Gastrocnemius medialis (tissue), 4 donors: ENCODE measurements around the gene COPS9. TPM values are rescaled to one million over a fixed set of nuclear protein-coding genes. Genes with fewer than 3 reads are reported as not detected.

Experiments used
- ATAC-seq, 2 donors: fragments of 150-250 bp; one replicate each; pipeline ENCODE4 v1.9.1; 2016
- DNase-seq, 2 donors: peaks; one replicate each; pipeline ENCODE4 v3.0.0-alpha.2; 2019
- H3K27ac ChIP-seq, 4 donors: fragments of 200-600 bp; sonication (generic); 1 replicate in 1 of 4; 2 replicates in 3 of 4; pipeline ENCODE4 v1.5.1; 2016 to 2018; ENCODE audit warnings: mild to moderate bottlenecking in 2 of 4, moderate library complexity in 1 of 4
- H3K27me3 ChIP-seq, 3 donors: fragments of 200-600 bp; sonication (generic) in 2 of 3; 1 replicate in 1 of 3; 2 replicates in 2 of 3; pipeline versions ENCODE4 v1.5.1 to v1.6.0; 2016 to 2019; ENCODE audit warnings: mild to moderate bottlenecking in 1 of 3, moderate library complexity in 1 of 3
- H3K36me3 ChIP-seq, 2 donors: fragments of 200-600 bp; sonication (generic) in 1 of 2; one replicate each; pipeline ENCODE4 v1.5.1; 2017 to 2018
- H3K4me1 ChIP-seq, 2 donors: fragments of 200-600 bp; sonication (generic) in 1 of 2; one replicate each; pipeline ENCODE4 v1.5.1; 2016 to 2017; ENCODE audit warnings: mild to moderate bottlenecking in 2 of 2
- H3K4me3 ChIP-seq, 4 donors: fragments of 200-600 bp; sonication (generic) in 3 of 4; 1 replicate in 1 of 4; 2 replicates in 3 of 4; pipeline ENCODE4 v1.5.1; 2016 to 2019; ENCODE audit warnings: mild to moderate bottlenecking in 2 of 4
- H3K9me3 ChIP-seq, 3 donors: fragments of 200-600 bp; sonication (generic) in 2 of 3; 1 replicate in 1 of 3; 2 replicates in 2 of 3; pipeline ENCODE4 v1.5.1; 2016 to 2019
- POLR2A ChIP-seq, 2 donors: fragments of 450-650 bp; IDR thresholded peaks; one replicate each; pipeline ENCODE4 v1.6.1; 2017; ENCODE audit warnings: antibody characterized with exemption in 2 of 2, mild to moderate bottlenecking in 2 of 2, moderate library complexity in 2 of 2
- in situ Hi-C, 4 donors: fragments of 200-750 bp; cut with MboI; loops; one replicate each; pipeline versions ENCODE4 v1.15.0 to v1.8.0; 2017; ENCODE audit warnings: low sequenced_read_pairs in 4 of 4
- intact Hi-C: fragments of 100-400 bp; cut with DNase I; formaldehyde crosslinking; loops from one replicate; pipeline ENCODE4 v1.15.1; 2023; ENCODE audit warnings: low total_unique reads
- total RNA-seq, 4 donors: library from RNA; depleted of rRNA; stranded (reverse); fragments of >200 nt; gene quantifications; one replicate each; pipeline versions ENCODE4 v1.1.0 to v1.2.3, GENCODE V29; 2016
- TF ChIP-seq, protein P1 (sequence below), 5 experiments: fragments of 450-650 bp in 3 of 5; fragments of 200-600 bp in 2 of 5; sonication (generic) in 2 of 5; IDR thresholded peaks in 4 of 5; conservative IDR thresholded peaks in 1 of 5; 1 replicate in 4 of 5; 2 replicates in 1 of 5; pipeline ENCODE4 v1.5.1; 2016 to 2019; ENCODE audit warnings: antibody characterized with exemption in 5 of 5, mild to moderate bottlenecking in 3 of 5, moderate library complexity in 3 of 5

COPS9 gene
- total RNA-seq, 4 donors from 2014 or later = 163 to 219 (median 193) TPM

DNA sequence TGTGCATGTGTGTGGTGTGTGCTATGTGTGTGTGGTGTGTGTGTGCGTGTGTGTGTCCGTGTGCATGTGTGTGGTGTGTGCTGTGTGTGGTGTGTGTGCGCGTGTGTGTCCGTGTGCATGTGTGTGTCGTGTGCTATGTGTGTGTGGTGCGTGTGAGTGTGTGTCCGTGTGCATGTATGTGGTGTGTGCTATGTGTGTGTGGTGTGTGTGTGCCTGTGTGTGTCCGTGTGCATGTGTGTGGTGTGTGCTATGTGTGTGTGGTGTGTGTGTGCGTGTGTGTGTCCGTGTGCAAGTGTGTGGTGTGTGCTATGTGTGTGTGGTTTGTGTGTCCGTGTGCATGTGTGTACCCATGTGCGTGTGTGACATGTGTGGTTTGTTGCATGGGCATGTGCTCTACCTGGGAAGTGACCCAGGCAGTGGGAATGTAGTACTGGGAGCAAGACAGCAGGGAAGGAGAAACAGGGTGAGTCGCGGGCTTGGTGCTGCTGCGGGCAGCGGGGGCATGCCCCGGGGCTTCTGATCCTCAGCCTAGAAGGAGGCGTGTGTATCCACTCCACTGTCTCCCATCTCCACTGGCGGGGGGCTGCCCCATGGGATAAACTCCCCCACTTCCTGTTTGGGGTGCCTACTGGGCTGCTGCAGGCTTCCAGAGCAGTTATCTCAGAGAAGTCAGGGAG lies 11.9 kb upstream of the COPS9 start:
- Histone ChIP-seq H3K4me1 (peaks cover 0 to 5% of the 10 kb centered on the region in 2 donors), H3K27ac (no peak overlapping the region), H3K36me3 (no peaks in the 10 kb centered on the region), H3K9me3 (no peaks in the 10 kb centered on the region), H3K27me3 (no peaks in the 10 kb centered on the region), H3K4me3 (no peak overlapping the region)
- intact Hi-C loops = loop anchor here (10.0 kb wide), 1 partner anchor 213 kb away; no protein-coding TSS in a partner anchor
- TF ChIP-seq, protein P1, sequence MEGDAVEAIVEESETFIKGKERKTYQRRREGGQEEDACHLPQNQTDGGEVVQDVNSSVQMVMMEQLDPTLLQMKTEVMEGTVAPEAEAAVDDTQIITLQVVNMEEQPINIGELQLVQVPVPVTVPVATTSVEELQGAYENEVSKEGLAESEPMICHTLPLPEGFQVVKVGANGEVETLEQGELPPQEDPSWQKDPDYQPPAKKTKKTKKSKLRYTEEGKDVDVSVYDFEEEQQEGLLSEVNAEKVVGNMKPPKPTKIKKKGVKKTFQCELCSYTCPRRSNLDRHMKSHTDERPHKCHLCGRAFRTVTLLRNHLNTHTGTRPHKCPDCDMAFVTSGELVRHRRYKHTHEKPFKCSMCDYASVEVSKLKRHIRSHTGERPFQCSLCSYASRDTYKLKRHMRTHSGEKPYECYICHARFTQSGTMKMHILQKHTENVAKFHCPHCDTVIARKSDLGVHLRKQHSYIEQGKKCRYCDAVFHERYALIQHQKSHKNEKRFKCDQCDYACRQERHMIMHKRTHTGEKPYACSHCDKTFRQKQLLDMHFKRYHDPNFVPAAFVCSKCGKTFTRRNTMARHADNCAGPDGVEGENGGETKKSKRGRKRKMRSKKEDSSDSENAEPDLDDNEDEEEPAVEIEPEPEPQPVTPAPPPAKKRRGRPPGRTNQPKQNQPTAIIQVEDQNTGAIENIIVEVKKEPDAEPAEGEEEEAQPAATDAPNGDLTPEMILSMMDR (IDR thresholded peaks at IDR 0.05 in 4 of 5, conservative IDR thresholded peaks at IDR 0.05 in 1 of 5) = no peak
- no peak for TF ChIP-seq POLR2A (IDR thresholded peaks at IDR 0.05)
- no peak for ATAC-seq
- DNase-seq = no peak
- in situ Hi-C loops = loop anchor here in 2 of 4 donors (10.0 to 25.0 kb wide), 3 partner anchors 83 to 1111 kb away; partner anchors contain the start of gene OR6B3 (in 1 of the 2)

DNA sequence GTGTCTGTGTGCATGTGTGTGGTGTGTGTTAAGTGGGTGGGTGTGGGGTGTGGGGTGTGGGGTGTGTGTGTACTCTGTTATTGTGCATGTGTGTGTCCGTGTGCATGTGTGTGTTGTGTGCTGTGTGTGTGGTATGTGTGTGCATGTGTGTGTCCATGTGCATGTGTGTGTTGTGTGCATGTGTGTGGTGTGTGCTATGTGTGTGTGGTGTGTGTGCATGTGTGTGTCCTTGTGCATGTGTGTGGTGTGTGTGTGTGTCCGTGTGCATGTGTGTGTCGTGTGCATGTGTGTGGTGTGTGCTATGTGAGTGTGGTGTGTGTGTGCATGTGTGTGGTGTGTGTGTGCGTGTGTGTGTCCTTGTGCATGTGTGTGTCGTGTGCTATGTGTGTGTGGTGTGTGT lies 11.3 kb upstream of the COPS9 start:
- H3K4me3 ChIP-seq = no peak overlapping the region
- in situ Hi-C loops = loop anchor here in 2 of 4 donors (10.0 to 25.0 kb wide), 3 partner anchors 83 to 1110 kb away; partner anchors contain the start of gene OR6B3 (in 1 of the 2)
- intact Hi-C loops = loop anchor here (10.0 kb wide), 1 partner anchor 213 kb away; no protein-coding TSS in a partner anchor
- peaks cover 0 to 5% of the 10 kb centered on the region in 2 donors for H3K4me1 ChIP-seq
- H3K36me3 ChIP-seq = no peaks in the 10 kb centered on the region
- no peak for DNase-seq
- H3K9me3 ChIP-seq = no peaks in the 10 kb centered on the region
- H3K27ac ChIP-seq = no peak overlapping the region
- no peak for TF ChIP-seq POLR2A (IDR thresholded peaks at IDR 0.05)
- TF ChIP-seq, protein P1 (IDR thresholded peaks at IDR 0.05 in 4 of 5, conservative IDR thresholded peaks at IDR 0.05 in 1 of 5) = no peak
- H3K27me3 ChIP-seq = no peaks in the 10 kb centered on the region
- ATAC-seq = no peak

DNA sequence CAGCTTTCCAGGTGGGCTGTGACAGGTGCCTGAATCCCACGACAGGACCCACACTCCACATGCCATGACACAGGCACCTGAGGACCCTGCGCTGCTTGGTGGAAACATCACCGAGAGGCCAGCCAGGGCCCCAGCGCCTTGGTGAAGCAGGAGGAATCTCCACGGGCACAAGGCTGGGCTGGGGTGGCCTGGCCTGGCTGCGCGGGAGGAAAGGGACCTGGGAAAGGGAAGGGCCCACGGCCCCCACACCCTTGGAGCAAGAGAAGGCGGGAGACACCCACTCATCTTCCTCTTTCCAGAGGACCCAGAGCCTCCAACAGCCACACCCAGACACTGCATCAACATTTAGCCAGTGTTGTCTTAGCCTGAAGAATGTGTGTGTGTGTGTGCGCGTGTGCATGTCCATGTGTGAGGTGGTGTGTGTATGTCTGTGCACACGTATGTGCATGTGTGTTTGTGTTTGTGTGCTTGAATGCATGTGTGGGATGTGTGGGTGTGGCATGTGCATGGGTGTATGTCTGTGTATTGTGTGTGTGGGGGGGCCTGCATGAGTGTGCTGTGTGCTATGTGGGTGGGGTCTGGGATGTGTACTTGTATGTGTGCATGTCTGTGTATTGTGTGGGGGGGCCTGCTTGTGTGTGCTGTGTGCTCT lies 10.6 kb upstream of the COPS9 start:
- Histone ChIP-seq H3K27me3 (no peaks in the 10 kb centered on the region), H3K36me3 (no peaks in the 10 kb centered on the region), H3K4me1 (peaks cover 0 to 5% of the 10 kb centered on the region in 2 donors), H3K4me3 (no peak overlapping the region), H3K9me3 (no peaks in the 10 kb centered on the region), H3K27ac (no peak overlapping the region)
- ATAC-seq (no peak), DNase-seq (no peak)
- in situ Hi-C loops (loop anchor here in 2 of 4 donors (10.0 to 25.0 kb wide), 3 partner anchors 82 to 1109 kb away; partner anchors contain the start of gene OR6B3 (in 1 of the 2)), intact Hi-C loops (loop anchor here (10.0 kb wide), 1 partner anchor 212 kb away; no protein-coding TSS in a partner anchor)
- TF ChIP-seq, protein P1 (IDR thresholded peaks at IDR 0.05 in 4 of 5, conservative IDR thresholded peaks at IDR 0.05 in 1 of 5) = no peak
- no peak for TF ChIP-seq POLR2A (IDR thresholded peaks at IDR 0.05)

DNA sequence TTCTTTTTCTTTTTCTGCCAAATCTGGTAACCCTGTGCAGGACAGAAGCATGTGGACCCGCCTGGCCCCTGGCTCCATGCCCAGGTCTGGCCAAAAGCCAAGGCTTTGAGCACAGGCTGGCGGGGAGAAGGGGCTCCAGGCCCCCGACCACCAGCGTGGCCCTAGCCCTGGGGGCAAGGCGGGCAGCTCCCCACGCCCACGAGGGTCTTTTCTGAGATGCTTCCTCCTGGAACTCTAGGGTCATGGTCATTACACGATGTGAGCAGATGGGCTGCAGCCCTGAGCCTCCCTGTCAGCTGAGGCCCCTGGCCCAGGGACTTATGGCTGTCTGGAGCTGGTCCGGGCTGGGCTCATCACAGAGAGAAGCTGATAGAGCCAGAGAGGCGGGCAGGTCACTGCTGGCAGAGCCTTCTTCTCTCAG lies 10.0 kb upstream of the COPS9 start:
- intact Hi-C loops = loop anchor here (10.0 kb wide), 1 partner anchor 211 kb away; no protein-coding TSS in a partner anchor
- no peaks in the 10 kb centered on the region for H3K27me3 ChIP-seq
- H3K27ac ChIP-seq = no peak overlapping the region
- in situ Hi-C loops = loop anchor here in 2 of 4 donors (10.0 to 25.0 kb wide), 3 partner anchors 81 to 1109 kb away; partner anchors contain the start of gene OR6B3 (in 1 of the 2)
- H3K9me3 ChIP-seq = no peaks in the 10 kb centered on the region
- TF ChIP-seq, protein P1 (IDR thresholded peaks at IDR 0.05 in 4 of 5, conservative IDR thresholded peaks at IDR 0.05 in 1 of 5) = no peak
- no peak for TF ChIP-seq POLR2A (IDR thresholded peaks at IDR 0.05)
- peaks cover 0 to 5% of the 10 kb centered on the region in 2 donors for H3K4me1 ChIP-seq
- ATAC-seq (no peak), DNase-seq (no peak)
- H3K4me3 ChIP-seq = no peak overlapping the region
- no peaks in the 10 kb centered on the region for H3K36me3 ChIP-seq
